Skin of body (tissue), 2 donors: ENCODE measurements around the gene UBXN11. TPM values are rescaled to one million over a fixed set of nuclear protein-coding genes. Genes with fewer than 3 reads are reported as not detected.
"Not testable (repeated sequence)": the region's sequence is repeated elsewhere in the genome, so short reads cannot be mapped to it uniquely, and the experiment has no call there.

Source experiments
- DNase-seq: peaks from one replicate; lab custom pipeline; 2025; lab: John Stamatoyannopoulos, UW
- total RNA-seq: library from RNA; depleted of rRNA; stranded (reverse); fragments of >200 nt; gene quantifications from one replicate; pipeline ENCODE4 v1.2.3, GENCODE V29; 2014

The UBXN11 gene
- total RNA-seq, 1 donor from 2014 or later, result 8.2 TPM

GRCh38 chr1:26305667-26306289, 658 bp downstream of the UBXN11 start:
- DNase-seq, result no peak

DNA sequence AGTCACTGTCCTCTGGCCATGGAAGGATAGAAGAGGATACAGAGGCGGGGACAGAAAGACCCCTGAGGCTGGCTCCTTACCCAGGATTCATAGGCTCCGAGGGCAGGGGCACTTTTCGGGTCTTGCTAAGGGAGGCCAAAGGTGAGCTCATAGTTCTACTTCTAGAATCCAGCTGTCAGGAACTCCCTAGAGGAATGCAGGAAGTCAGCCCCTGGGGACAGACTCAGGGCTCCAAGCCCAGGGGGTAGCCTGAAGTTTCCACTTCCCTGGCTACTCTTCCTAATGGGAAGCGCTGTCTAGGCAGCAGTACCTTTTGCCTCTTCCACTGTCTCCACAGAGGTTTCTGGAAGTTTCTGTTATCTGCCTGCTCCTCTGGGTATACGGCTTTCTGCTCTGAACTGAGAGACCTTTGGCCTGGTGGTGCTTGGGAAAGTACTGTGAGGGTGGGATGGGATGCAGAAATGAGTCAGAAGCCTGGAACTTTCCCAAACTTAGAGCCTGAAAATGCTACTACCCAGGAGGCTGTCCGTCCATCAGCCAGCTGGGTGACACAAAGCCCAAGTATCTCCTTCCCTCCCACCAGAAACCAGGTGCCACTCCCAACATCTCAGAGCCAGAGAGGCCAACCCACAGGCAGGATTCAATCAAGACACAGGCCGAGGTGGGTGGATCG, 3.6 kb downstream of the UBXN11 start:
- DNase-seq, result no peak

DNA sequence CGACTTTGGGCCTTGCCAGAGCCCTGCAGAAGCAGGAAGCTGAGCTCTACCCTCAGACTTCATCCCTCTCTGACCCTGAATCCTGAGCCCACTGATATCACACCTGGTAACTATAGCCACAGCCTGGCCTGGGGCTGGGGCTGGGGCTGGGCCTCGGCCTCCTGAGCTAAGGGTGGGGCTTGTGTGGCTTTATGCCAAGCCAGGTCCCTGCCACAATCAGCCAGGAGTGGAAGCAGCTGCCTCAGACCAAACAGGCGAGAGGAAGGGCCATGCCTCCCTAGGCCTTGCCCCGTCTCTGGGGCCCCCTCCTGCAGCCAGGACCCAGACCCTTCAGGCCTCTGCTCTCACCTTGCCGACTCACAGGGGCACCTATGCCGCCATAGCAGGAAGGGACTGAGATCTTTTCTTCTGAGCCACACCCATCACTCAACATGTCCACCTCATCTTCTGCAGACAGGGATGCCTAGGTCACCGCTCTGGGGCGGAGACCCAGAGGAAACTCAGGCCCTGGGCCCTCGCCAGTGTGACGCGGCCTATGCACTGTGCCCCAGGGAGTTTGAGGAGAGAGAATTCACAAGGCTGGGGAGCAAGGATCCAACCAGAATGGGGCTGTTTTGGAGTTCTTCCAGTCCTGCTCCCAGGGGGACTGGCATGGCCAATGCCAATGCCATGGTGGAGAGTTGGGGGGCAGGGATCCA, 5.7 kb downstream of the UBXN11 start:
- DNase-seq, result no peak

GRCh38 chr1:26297791-26298124, 8.7 kb downstream of the UBXN11 start:
- no peak for DNase-seq

DNA sequence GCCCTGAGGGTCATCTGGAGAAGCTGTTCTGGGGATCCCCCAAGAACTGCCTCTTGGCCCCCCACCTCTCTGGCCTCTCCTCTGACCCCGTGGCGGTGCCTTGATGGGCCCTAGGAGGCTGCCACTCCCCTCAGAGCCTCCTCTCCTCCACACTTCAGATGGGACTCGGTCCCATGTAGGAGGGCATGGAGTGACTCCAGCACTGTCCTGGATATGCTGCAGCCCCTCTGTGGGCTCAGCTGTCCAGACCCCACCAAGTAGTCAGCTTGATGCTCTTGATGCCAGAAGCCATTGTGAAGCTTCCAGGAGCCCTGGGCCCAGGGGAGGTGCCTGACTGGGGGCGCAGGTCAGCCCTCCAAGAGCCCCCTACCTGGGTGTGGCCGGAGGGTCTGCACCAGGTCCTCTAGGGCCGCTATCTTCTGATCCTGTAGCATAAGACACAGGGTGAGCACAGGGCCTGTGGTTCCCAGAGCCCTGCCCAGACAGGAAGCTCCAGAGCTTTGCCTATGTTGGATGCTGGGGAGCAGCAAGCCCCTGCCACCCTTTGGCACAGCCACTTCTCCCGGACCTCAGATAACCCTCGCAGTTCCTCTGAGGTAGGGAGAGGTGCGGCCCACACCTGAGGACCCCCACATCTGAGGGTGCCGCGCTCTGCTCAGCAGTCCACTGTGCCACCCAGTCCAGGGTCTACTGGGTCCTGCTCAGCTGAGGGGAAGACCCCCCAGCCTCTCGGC, 9.2 kb downstream of the UBXN11 start:
- no peak for DNase-seq

DNA sequence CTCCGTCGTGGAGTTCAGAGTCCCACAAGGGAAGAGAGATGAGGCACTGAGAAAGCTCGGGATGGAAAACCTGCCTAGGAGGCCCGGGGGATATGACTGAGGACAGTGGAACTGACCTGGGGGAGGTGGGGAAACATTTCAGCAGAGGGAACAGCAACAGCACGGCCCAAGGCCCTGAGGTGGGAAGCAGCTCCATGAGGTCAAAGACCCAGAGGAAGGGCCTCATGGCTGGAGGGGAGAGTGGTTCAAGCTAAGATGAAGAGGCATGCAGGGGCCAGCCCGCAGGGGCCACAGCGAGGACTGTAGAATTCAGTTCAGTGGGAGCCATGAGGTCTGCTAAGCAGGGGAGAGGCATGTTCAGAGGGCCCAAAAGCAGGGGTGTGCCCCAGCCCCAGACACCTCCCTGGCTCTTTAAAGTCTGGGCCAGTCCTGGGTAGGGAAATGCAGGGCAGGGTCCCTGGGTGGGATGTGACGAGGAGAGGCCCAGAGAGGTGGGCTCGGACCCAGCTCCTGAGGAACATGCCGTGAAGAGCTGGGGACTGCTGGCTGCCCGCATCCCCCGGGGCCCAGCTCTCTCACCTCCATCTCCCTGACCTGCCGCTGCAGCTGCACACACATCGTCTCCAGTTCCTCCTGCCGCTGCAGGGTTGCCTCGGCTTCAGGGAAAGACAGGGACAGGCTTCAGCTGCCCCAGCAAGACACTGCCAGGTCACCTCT, 9.9 kb downstream of the UBXN11 start:
- no peak for DNase-seq

DNA sequence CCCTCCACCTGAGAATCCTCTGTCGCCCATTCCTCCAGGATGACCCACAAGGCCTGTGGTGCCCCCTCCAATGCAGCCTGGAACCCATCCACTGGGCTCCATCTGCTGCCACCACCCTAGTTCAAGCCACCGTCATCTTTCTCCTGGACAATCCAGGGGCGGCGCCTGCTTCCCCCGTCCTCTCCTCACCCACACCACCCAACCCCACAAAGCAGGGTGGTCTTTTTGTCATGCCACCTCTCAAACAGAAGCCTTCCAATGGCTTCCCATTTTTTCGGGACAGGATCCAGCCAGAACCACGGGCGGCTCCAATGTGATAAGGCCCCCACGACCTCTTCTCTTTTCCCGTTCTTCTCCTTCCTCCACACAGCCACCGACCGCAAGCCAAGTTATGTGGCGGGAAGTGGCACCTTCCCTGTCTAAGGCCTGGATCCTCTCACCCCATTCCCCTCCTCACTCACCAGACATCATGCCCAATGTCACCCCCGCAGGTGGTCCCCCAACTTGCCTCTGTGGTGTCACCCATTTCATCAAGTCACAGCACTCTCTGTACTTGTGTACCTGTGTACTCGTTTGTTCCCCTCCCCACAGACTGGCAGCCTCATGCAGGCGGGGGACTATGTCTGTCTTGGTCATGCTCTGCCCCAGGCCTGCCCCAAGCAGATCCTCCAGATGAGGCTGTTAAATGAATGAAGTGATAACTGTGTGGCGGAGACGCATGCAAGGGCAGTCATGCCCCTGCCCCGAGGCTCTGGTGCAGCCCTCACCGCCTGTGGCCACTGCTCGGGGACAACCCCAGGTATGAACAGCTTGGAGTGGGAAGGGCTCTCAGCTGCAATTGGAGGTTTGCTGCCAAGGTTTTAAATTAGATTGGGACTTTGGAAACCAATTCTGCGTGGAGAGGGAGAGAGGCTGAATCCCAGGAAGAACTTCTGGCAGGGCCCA, 11.0 kb downstream of the UBXN11 start:
- DNase-seq, result no peak

GRCh38 chr1:26293911-26294463, 12.4 kb downstream of the UBXN11 start:
- DNase-seq, result no peak

DNA sequence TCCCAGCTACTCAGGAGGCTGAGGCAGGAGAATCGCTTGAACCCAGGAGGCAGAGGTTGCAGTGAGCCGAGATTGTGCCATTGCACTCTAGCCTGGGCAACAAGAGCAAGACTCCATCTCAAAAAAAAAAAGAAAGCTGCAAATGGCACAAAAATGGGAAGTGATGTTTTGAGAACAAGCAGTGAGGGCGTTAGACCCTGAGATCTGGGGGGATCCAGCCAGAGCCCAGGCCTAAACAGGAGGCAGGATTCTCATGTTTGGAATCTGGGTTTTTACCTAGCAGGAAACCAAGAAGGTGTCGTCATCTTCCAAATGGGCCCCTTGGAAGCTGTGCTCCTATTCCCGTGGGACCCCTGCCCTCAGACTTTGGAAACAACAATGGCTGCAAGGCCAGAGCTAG, 13.7 kb downstream of the UBXN11 start:
- DNase-seq, result not testable (repeated sequence)

DNA sequence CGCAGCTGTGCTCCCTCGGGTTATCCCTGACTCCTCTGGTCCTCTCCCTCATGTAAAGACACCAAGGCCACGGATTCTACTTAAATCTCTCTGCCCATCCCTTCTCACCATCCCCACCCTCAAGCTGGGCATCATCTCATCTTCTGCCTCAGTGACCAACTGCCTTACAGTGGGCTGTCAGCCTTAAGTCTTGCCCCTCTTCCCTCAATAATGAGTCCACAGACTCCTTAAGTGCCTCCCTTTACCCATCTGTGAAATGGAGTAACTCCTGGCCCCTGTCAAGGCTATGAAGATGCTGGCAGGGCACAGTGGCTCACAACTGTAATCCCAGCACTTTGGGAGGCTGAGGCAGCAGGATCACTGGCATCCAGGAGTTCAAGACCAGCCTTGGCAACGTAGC, 14.5 kb downstream of the UBXN11 start:
- DNase-seq, result no peak

- DNase-seq, result no peak
Measured at GRCh38 chr1:26291433-26291832, 15.0 kb downstream of the UBXN11 start.

DNA sequence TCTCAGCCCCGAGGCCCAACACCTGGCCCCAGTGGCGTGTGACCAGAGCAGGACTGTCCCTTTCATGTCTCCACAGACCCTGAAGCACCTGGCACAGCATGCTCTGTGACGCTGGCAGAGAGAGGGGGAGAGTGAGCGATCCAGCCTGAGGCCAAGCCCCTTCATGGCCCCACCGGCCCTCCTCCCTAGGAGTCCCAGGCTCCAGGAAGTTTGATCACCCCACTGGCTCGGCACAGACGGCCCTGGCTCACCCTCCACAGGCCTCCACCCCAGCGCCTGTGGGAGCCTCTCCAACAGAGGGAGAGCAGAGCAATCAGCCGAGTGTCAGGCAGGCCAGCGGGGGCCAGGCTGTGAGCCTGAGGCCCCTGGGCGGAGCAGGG, 15.6 kb downstream of the UBXN11 start:
- DNase-seq, result no peak

DNA sequence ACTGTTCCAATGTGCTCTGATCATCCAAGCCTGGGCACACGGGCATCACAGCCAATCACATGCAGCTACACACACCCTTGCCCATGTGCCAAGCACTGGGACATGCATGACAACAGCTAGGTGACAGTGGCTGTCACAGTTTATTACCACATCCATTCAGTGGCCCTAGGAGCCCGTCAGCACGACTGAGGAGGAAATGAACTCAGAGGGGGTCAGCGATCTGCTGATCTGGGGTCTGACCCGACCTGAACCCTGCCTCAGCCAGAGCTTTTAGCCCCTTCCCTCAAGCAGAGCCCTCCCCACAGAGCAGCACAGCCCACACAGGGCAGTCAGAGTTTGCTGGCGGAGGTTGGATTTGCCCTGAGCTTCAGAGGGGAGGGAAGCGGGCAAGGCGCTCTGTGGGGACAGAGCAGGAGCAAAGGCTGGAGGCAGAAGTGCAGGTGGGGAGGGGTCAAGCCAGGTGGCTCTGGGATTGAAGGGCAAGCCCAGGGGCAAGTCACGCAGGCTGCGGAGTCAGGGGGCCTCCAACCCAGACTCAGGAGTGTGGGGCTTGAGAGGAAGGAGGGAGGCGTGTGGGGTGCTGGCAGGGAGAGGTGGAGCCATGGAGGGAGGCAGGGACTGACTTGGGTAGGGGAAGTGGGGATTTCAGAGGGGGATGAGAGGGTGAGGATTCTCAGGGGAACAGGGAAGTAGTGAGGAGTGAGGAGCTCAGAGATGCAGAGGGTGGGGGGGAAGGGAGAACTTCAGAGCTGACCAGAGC, 16.1 kb downstream of the UBXN11 start:
- no peak for DNase-seq

DNA sequence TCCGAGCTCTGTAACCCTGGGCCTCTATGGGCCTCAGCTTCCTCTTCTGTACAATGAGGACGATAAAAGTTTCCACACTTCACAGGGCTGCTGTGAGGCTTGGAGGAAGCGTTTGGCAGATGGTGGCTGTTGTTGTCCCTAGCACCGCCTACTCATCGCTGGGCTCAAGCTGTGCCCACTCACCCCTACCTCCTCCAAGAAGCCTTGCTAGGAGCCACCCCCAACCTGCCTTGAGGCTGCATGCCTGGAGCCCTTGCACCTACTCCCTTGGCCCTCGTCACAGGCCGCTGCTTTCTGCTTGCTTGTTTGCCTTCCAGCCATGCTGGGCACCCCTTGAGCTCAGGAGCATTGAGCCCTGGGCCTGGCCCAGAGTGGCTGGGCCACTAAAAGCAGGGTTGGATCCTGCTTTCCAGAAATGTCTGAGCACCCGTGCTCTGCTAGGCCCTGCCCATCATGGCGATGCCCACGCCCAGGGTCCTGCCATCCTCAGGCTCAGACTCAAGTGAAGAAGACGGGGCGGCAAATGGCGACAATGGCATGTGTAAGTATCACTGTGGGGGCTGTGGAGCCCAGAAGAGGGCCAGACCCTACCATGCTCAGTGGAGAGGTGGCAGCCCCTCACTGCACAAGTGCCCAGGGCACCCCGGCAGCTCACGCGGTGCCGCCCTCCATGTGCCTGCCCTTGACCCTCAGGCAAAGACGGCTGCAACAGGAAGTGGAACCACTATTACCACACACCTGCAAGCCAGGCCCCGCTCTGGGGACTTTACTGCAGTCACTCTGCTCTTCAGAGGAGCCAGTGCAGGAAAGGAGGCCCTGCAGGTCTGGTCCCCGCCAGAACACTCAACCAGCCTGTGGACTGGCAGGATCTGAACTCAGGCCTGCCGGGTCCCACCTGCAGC, 17.0 kb downstream of the UBXN11 start:
- no peak for DNase-seq

DNA sequence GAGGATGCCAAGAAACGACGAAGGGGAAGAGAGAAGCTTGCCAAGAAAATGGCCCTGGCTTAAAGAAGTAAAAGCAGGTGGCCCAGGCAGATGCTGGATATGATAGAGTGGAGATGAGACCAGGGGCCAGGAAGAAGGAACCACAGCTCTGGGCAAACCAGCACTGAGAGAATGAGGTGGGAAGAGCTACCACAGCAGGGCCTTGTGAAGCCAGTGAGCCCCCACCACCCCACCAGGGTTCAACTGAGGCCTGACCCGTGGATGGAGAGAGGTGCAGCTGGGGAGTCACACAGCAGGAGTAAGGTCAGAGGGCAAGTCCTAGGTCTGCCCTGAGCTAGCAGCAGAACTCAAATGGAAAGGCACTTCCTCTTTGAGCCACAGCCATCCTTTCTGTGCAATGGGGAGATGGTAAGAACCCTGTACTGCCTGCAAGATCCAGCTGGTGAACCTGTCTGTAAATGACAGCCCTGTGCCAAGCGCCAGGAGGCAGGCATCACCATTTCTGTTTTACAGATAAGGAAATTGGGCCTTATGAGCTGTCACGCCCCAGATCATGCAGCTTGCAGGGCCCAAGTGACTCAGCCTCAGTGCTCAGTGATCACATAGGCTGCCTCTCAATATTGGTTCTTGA, 18.0 kb downstream of the UBXN11 start:
- DNase-seq, result no peak

GRCh38 chr1:26287811-26288210, 18.6 kb downstream of the UBXN11 start:
- DNase-seq, result no peak

DNA sequence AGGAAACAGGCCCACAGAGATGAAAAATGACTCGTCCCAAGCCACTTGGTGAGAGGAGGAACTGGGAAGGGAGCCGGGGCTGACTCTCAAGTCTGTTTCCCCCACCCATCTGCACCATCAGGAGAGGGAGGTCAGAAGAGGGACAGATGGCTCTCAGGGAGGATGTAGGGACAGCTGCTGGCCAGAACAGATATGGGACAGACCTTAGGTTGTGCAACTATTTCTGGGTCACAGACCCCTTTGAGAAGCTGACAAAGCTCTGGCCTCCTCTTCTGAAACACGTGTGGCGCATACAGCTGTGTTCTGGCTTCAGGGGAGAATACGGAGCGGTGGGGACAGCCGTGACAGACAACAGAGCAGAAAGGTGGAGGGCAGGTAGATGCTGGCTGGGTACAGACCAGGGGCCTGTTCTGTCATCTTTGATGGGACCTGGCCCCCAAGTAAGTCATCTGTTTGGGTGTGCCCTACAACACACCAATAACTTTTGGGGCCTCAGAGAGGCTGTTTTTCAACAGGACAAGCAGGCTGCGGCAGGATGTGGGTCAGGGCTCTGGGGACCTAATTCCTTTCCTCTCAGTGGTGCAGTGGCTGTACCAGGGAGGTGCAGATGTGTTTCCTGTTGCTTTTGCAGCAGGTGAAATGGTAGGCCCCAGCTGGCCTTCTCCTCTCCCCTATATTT, 19.3 kb downstream of the UBXN11 start:
- DNase-seq, result no peak
